ENCODE measurements around the gene TSPAN18. TPM values are rescaled to one million over a fixed set of nuclear protein-coding genes. Genes with fewer than 3 reads are reported as not detected.

TSPAN18 gene
- total and polyA plus RNA-seq, 2 experiments from 2014 or later, result 9.5 to 21.5 TPM

DNA sequence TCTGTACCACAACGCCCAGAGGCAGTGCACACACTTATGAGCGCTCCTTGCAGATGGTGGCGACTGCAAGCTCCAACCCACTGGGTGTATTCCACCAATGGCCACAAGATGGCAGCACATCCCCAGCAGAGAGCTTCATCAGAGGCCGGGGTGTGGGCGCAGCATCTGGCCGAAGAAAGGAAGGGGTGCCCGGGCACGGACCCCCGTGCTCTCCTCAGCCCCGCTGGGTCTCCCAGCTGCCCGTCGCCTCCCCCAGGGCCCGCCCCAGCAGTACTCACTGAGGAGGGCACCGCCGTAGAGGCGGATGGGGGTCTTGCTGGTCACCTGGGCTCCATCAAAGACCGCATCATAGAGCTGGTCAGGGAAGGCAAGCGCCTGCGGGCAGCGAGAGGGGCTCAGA is 209.8 kb downstream of the TSPAN18 start:
- no peaks in the 10 kb centered on the region for H3K27me3 ChIP-seq
- no peaks in the 10 kb centered on the region for H3K4me1 ChIP-seq (ENCODE audit: insufficient read depth)
- no peak overlapping the region for H3K27ac ChIP-seq
- no peaks in the 10 kb centered on the region for H4K20me1 ChIP-seq (ENCODE audit: insufficient read depth, poor library complexity, severe bottlenecking)
- no peaks in the 10 kb centered on the region for H3K9me3 ChIP-seq (ENCODE audit: low read depth)
- DNase-seq (ENCODE audit: low spot score), result peak; percentile 78
- H3K4me3 ChIP-seq, result no peak overlapping the region
- H2AFZ ChIP-seq, result no peak overlapping the region
- 64% methylated on average over 14 of the region's 20 CpGs for WGBS (ENCODE audit: low lambda C conversion rate, missing lambda C conversion rate)
- no peak overlapping the region for H3K4me2 ChIP-seq
- no peaks in the 10 kb centered on the region for H3K36me3 ChIP-seq (replicated peaks; ENCODE audit: insufficient read depth, low read depth)
- no peaks in the 10 kb centered on the region for H3K9me2 ChIP-seq (replicated peaks; ENCODE audit: insufficient read depth)
- no peak for TF ChIP-seq EZH2phosphoT487 (IDR thresholded peaks at IDR 0.05; ENCODE audit: low read depth, severe bottlenecking, unreplicated experiment)
- TF ChIP-seq, protein P1, sequence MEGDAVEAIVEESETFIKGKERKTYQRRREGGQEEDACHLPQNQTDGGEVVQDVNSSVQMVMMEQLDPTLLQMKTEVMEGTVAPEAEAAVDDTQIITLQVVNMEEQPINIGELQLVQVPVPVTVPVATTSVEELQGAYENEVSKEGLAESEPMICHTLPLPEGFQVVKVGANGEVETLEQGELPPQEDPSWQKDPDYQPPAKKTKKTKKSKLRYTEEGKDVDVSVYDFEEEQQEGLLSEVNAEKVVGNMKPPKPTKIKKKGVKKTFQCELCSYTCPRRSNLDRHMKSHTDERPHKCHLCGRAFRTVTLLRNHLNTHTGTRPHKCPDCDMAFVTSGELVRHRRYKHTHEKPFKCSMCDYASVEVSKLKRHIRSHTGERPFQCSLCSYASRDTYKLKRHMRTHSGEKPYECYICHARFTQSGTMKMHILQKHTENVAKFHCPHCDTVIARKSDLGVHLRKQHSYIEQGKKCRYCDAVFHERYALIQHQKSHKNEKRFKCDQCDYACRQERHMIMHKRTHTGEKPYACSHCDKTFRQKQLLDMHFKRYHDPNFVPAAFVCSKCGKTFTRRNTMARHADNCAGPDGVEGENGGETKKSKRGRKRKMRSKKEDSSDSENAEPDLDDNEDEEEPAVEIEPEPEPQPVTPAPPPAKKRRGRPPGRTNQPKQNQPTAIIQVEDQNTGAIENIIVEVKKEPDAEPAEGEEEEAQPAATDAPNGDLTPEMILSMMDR (IDR thresholded peaks at IDR 0.05; ENCODE audit: poor library complexity), result peak; percentile 74
- H3K79me2 ChIP-seq, result no peaks in the 10 kb centered on the region

GRCh38 chr11:44936951-44937543 is 210.3 kb downstream of the TSPAN18 start:
- no peaks in the 10 kb centered on the region for H3K9me2 ChIP-seq (replicated peaks; ENCODE audit: insufficient read depth)
- TF ChIP-seq EZH2 (IDR thresholded peaks at IDR 0.05; ENCODE audit: borderline replicate concordance), result no peak
- H3K36me3 ChIP-seq (replicated peaks; ENCODE audit: insufficient read depth, low read depth), result no peaks in the 10 kb centered on the region
- WGBS (ENCODE audit: low lambda C conversion rate, missing lambda C conversion rate), result 73% methylated on average over 7 of the region's 12 CpGs
- H3K4me1 ChIP-seq (ENCODE audit: insufficient read depth), result no peaks in the 10 kb centered on the region
- no peaks in the 10 kb centered on the region for H3K9me3 ChIP-seq (ENCODE audit: low read depth)
- DNase-seq (ENCODE audit: low spot score), result no peak
- no peaks in the 10 kb centered on the region for H3K79me2 ChIP-seq
- no peak overlapping the region for H3K4me3 ChIP-seq
- no peak overlapping the region for H3K4me2 ChIP-seq
- no peaks in the 10 kb centered on the region for H3K27me3 ChIP-seq
- H4K20me1 ChIP-seq (ENCODE audit: insufficient read depth, poor library complexity, severe bottlenecking), result no peaks in the 10 kb centered on the region
- no peak overlapping the region for H3K27ac ChIP-seq
- no peak overlapping the region for H2AFZ ChIP-seq

GRCh38 chr11:44938066-44938691 is 211.4 kb downstream of the TSPAN18 start:
- DNase-seq (ENCODE audit: low spot score), result no peak
- H3K79me2 ChIP-seq, result peaks cover 4% of the 10 kb centered on the region
- 89% methylated on average over 19 of the region's 19 CpGs for WGBS (ENCODE audit: low lambda C conversion rate, missing lambda C conversion rate)
- TF ChIP-seq EZH2phosphoT487 (IDR thresholded peaks at IDR 0.05; ENCODE audit: low read depth, severe bottlenecking, unreplicated experiment) (no peak), EZH2 (IDR thresholded peaks at IDR 0.05; ENCODE audit: borderline replicate concordance) (no peak)
- TF ChIP-seq, protein P1 (IDR thresholded peaks at IDR 0.05; ENCODE audit: poor library complexity), result no peak
- no peaks in the 10 kb centered on the region for H3K9me3 ChIP-seq (ENCODE audit: low read depth)
- H3K4me3 ChIP-seq, result no peak overlapping the region
- no peaks in the 10 kb centered on the region for H3K36me3 ChIP-seq (replicated peaks; ENCODE audit: insufficient read depth, low read depth)
- no peak overlapping the region for H3K27ac ChIP-seq
- H2AFZ ChIP-seq, result no peak overlapping the region
- no peaks in the 10 kb centered on the region for H3K27me3 ChIP-seq
- H3K4me1 ChIP-seq (ENCODE audit: insufficient read depth), result no peaks in the 10 kb centered on the region
- no peak overlapping the region for H3K4me2 ChIP-seq
- H3K9me2 ChIP-seq (replicated peaks; ENCODE audit: insufficient read depth), result no peaks in the 10 kb centered on the region
- H4K20me1 ChIP-seq (ENCODE audit: insufficient read depth, poor library complexity, severe bottlenecking), result no peaks in the 10 kb centered on the region

DNA sequence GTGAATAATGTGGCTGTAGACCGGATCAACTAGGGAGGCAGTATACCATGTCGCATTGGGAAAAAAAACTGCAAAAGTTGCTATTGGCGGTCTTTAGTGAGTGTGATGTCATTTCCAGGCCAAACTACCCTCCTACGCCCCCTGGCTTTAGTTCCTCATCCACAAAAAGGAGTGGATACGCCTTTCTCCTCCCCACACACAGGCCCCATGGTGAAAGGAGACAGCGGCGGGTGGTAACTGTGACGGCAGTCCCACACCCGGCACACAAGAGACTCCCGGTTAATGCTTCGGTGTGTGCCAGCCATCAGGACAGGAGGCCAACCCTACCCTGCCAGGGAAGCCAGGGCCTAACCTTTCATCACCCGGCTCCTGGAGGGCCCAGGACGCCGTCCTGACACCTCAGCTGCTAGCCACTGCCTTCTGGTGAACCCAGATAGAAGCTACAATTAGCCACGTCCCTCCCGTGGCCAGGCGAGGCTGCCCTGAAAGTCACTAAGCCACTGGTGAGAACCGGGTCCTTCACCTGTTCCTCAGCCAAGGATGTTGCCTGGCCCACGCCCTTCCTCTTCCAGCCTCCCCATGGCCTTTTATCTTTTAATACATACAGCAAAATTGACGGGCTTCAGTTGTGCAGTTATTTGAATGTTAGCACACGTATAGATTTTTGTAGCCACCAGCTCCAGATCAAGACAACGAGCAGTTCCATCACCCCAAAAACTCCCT is 213.1 kb downstream of the TSPAN18 start:
- Histone ChIP-seq H2AFZ (no peak overlapping the region), H3K4me2 (no peak overlapping the region), H3K27me3 (no peaks in the 10 kb centered on the region), H3K79me2 (peaks cover 4% of the 10 kb centered on the region), H4K20me1 (ENCODE audit: insufficient read depth, poor library complexity, severe bottlenecking) (no peaks in the 10 kb centered on the region), H3K9me3 (ENCODE audit: low read depth) (no peaks in the 10 kb centered on the region), H3K27ac (no peak overlapping the region), H3K4me1 (ENCODE audit: insufficient read depth) (no peaks in the 10 kb centered on the region), H3K9me2 (replicated peaks; ENCODE audit: insufficient read depth) (no peaks in the 10 kb centered on the region), H3K4me3 (no peak overlapping the region), H3K36me3 (replicated peaks; ENCODE audit: insufficient read depth, low read depth) (no peaks in the 10 kb centered on the region)
- no peak for DNase-seq (ENCODE audit: low spot score)
- TF ChIP-seq, protein P1 (IDR thresholded peaks at IDR 0.05; ENCODE audit: poor library complexity), result peak; percentile 5
- no peak for TF ChIP-seq EZH2 (IDR thresholded peaks at IDR 0.05; ENCODE audit: borderline replicate concordance)
- 90% methylated on average over 22 of the region's 22 CpGs for WGBS (ENCODE audit: low lambda C conversion rate, missing lambda C conversion rate)
